ENCODE results near the gene RASAL2. TPM values are rescaled to one million over a fixed set of nuclear protein-coding genes. Genes with fewer than 3 reads are reported as not detected.
"Not testable (repeated sequence)": the region's sequence is repeated elsewhere in the genome, so short reads cannot be mapped to it uniquely, and the experiment has no call there.

The RASAL2 gene
- total and polyA plus RNA-seq, 10 donors = 0.42 to 24.4 (median 14.6) TPM

DNA sequence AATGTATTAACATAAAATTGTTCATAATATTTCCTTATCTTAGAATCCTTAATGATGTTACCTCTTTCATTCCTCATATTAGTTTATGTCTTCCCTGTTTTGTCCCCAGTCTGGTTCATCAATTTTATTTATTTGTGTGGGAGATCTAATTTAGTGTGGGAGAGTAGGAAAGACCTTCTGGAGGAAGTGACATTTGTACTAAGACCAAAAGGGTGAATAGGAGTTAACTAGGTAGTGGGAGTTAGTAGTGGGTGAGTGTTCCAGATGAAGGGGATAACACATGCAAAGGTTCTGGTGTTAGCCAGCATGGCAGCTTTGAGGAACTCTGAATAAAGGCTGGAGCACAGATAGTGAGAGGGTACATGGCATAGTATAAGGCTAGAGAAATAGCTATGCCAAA is 21.4 kb downstream of the RASAL2 start:
- H3K9me3 ChIP-seq = no peaks in the 10 kb centered on the region
- intact Hi-C loops (cut with DNase I; ENCODE audit: low total_unique reads) = no loop called here
- no peak for TF ChIP-seq CTCF (IDR thresholded peaks at IDR 0.05 in 8 of 11, conservative IDR thresholded peaks at IDR 0.05 in 3 of 11)
- no peak for TF ChIP-seq POLR2A (IDR thresholded peaks at IDR 0.05)
- TF ChIP-seq POLR2AphosphoS5 (IDR thresholded peaks at IDR 0.05) = no peak
- no peak overlapping the region for H3K4me3 ChIP-seq
- no peaks in the 10 kb centered on the region for H3K27me3 ChIP-seq (replicated peaks in 1 of 7)
- H3K36me3 ChIP-seq = no peaks in the 10 kb centered on the region
- no peak for DNase-seq
- H3K4me1 ChIP-seq = no peaks in the 10 kb centered on the region
- no peak overlapping the region for H3K27ac ChIP-seq

DNA sequence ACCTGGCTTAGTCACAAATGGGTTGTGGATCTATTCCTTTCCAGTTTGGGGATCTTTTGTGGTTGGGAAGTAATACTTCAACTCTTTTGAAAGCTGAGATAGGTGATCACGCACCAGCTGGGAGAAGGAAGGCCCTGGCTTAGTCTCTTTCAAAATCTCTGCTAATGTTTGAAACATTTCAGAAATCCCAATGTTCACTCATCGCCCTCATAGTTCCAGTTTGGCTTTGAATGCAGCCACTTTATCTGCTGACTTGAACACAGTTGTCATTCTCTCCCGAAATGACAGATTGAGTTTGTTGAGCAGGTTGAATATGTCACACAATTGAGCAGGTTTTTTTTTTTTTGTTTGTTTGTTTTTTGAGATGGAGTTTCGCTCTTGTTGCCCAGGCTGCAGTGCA is 24.6 kb downstream of the RASAL2 start:
- H3K36me3 ChIP-seq = no peaks in the 10 kb centered on the region
- intact Hi-C loops (cut with DNase I; ENCODE audit: low total_unique reads) = no loop called here

DNA sequence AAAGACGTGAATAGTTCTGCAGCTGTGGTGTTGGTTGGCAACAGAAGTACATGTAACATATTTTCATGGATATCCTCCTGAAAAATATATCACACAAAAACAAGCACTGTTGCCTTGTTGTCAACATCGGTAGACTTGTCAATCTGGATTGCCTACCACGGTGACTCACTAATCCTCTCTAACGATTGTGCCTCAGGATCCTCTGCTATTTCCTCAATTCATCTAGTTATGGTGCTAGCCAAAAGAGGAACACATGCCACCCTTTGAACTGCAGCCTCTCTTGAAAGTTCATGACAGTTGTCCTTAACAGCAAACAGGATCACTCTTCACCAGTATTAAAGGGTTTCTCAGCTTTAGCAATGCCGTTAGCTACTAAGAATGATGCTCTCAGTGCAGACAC is 25.7 kb downstream of the RASAL2 start:
- Histone ChIP-seq H3K9me3 (no peaks in the 10 kb centered on the region), H3K4me3 (no peak overlapping the region), H3K4me1 (peaks cover 0 to 2% (median 0%) of the 10 kb centered on the region in 6 donors), H3K36me3 (no peaks in the 10 kb centered on the region), H3K27ac (no peak overlapping the region), H3K27me3 (replicated peaks in 1 of 7) (no peaks in the 10 kb centered on the region)
- intact Hi-C loops (cut with DNase I; ENCODE audit: low total_unique reads) = no loop called here
- 49 to 67% (median 61%) methylated on average over 5 of the region's 5 CpGs for WGBS, 5 donors
- TF ChIP-seq CTCF (IDR thresholded peaks at IDR 0.05 in 8 of 11, conservative IDR thresholded peaks at IDR 0.05 in 3 of 11) (no peak), POLR2AphosphoS5 (IDR thresholded peaks at IDR 0.05) (no peak), POLR2A (IDR thresholded peaks at IDR 0.05) (no peak)
- DNase-seq = no peak

More for the DNA sequence above, 24.6 kb downstream of the RASAL2 start:
- no peak for DNase-seq
- 86 to 95% (median 91%) methylated on average over 4 of the region's 4 CpGs for WGBS, 5 donors
- Histone ChIP-seq H3K4me3 (no peak overlapping the region), H3K9me3 (no peaks in the 10 kb centered on the region), H3K27me3 (replicated peaks in 1 of 7) (no peaks in the 10 kb centered on the region), H3K27ac (no peak overlapping the region), H3K4me1 (no peaks in the 10 kb centered on the region)
- TF ChIP-seq POLR2AphosphoS5 (IDR thresholded peaks at IDR 0.05) (no peak), CTCF (IDR thresholded peaks at IDR 0.05 in 8 of 11, conservative IDR thresholded peaks at IDR 0.05 in 3 of 11) (no peak), POLR2A (IDR thresholded peaks at IDR 0.05) (no peak)

DNA sequence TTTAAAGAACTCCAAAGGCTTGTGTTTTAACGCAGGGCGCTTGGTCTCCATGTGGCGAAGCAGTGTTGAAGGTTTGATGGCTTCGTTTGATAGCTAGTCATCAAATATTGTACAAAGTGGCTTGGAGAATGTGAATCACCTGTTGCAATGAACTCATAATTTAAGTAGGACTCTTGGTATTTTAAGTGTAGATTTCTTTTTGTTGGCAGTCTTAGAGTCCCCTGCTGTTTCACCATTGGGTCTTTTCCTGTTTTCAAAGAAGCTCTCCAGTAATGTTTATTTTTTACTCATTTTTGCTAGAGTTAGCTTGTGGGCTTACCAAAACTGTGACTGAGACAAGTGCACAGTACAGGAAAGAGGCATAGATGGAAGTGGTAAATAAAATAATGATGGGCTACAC is 26.2 kb downstream of the RASAL2 start:
- WGBS, 5 donors = 93 to 98% (median 96%) methylated on average over 4 of the region's 4 CpGs
- H3K4me3 ChIP-seq = no peak overlapping the region

GRCh38 chr1:178120520-178121052 is 26.7 kb downstream of the RASAL2 start:
- WGBS, 5 donors = 92 to 95% (median 93%) methylated on average over 7 of the region's 7 CpGs
- H3K27me3 ChIP-seq (replicated peaks in 1 of 7); DNase-seq; intact Hi-C loops (cut with DNase I; ENCODE audit: low total_unique reads); H3K4me1 ChIP-seq; H3K4me3 ChIP-seq; H3K27ac ChIP-seq; H3K9me3 ChIP-seq; H3K36me3 ChIP-seq: not testable (repeated sequence)

More for the DNA sequence above, 26.2 kb downstream of the RASAL2 start:
- Histone ChIP-seq H3K27ac (no peak overlapping the region), H3K4me1 (peaks cover 0 to 6% (median 0%) of the 10 kb centered on the region in 6 donors), H3K36me3 (no peaks in the 10 kb centered on the region), H3K9me3 (no peaks in the 10 kb centered on the region), H3K27me3 (replicated peaks in 1 of 7) (no peaks in the 10 kb centered on the region)
- TF ChIP-seq POLR2A (IDR thresholded peaks at IDR 0.05) (no peak), CTCF (IDR thresholded peaks at IDR 0.05 in 8 of 11, conservative IDR thresholded peaks at IDR 0.05 in 3 of 11) (no peak), POLR2AphosphoS5 (IDR thresholded peaks at IDR 0.05) (no peak)
- intact Hi-C loops (cut with DNase I; ENCODE audit: low total_unique reads) = no loop called here
- DNase-seq = no peak

Measured in spleen (tissue), 11 donors.